HepG2 (cell line): Measurements from ENCODE around the gene EXOSC9. TPM values are rescaled to one million over a fixed set of nuclear protein-coding genes. Genes with fewer than 3 reads are reported as not detected.

Experiments used
- ATAC-seq: fragments of 200-7000 bp; cut with Tn5 transposase; 3 replicates; pipeline ENCODE4 v1.9.1; 2020; ENCODE audit warnings: mild to moderate bottlenecking, moderate library complexity
- BruUV-seq: library from RNA; stranded (reverse); fragments of 400-500 nt; replicated peaks from 2 replicates; lab custom pipeline; 2021; lab: Mats Ljungman, UMichigan
- CTCF ChIA-PET: fragments of 300-600 bp; formaldehyde crosslinking; extraction: SDS; loops from one replicate; lab custom pipeline; 2021; ENCODE audit warnings: low total read pairs, inconsistent platforms, low intra/inter-chr PET ratio; lab: Yijun Ruan, JAX
- POLR2A ChIA-PET: fragments of 350-600 bp; sonication (Branson Sonifier 250); formaldehyde crosslinking; loops from one replicate; lab custom pipeline; 2020; ENCODE audit warnings: antibody characterized with exemption, inconsistent platforms; lab: Yijun Ruan, JAX
- DNase-seq: peaks from one replicate; pipeline ENCODE4 v3.0.0-alpha.2; 2015; ENCODE audit warnings: low spot score
- FAIRE-seq: peaks from 3 replicates; lab custom pipeline; 2011; peaks lifted over from hg19 to GRCh38; lab: Jason Lieb, UNC
- H2AFZ ChIP-seq: one replicate; pipeline ENCODE4 v1.6.1; 2011; ENCODE audit warnings: low read length, inconsistent platforms
- H3K27ac ChIP-seq: fragments of 300-600 bp; 3 replicates; pipeline ENCODE4 v1.8.0; 2011; ENCODE audit warnings: mixed run types, mild to moderate bottlenecking, mixed read lengths, low read length, inconsistent platforms; ENCODE audit not compliant: insufficient read depth; ENCODE audit errors: extremely low read length
- H3K27me3 ChIP-seq, 2 experiments: fragments of 200-600 bp in 1 of 2; 2 replicates in 1 of 2; 3 replicates in 1 of 2; pipeline versions ENCODE4 v1.6.0 to v1.8.0; 2011; ENCODE audit warnings: low read length in 2 of 2, mild to moderate bottlenecking in 2 of 2, moderate library complexity in 2 of 2, inconsistent platforms in 1 of 2; ENCODE audit not compliant: insufficient read depth in 2 of 2, control insufficient read depth in 1 of 2
- H3K36me3 ChIP-seq, 2 experiments: fragments of 200-600 bp in 1 of 2; replicated peaks in 1 of 2; 2 replicates in 1 of 2; 3 replicates in 1 of 2; pipeline versions ENCODE4 v1.5.1 to v1.8.0; 2011; ENCODE audit warnings: low read length in 2 of 2, inconsistent platforms in 1 of 2; ENCODE audit not compliant: insufficient read depth in 2 of 2, control insufficient read depth in 1 of 2
- H3K4me1 ChIP-seq: 2 replicates; pipeline ENCODE4 v1.5.1; 2012; ENCODE audit warnings: low read length, inconsistent platforms; ENCODE audit not compliant: insufficient read depth
- H3K4me2 ChIP-seq: 2 replicates; pipeline ENCODE4 v1.6.0; 2011; ENCODE audit warnings: low read depth, low read length, inconsistent platforms
- H3K4me3 ChIP-seq, 3 experiments: fragments of 200-600 bp in 1 of 3; sonication (generic), shearing (Covaris generic) in 1 of 3; replicated peaks in 1 of 3; 2 replicates each; pipeline ENCODE4 v1.5.1; 2011 to 2016; ENCODE audit warnings: low read length in 3 of 3, inconsistent platforms in 2 of 3, low read depth in 2 of 3, mild to moderate bottlenecking in 2 of 3, control low read depth in 1 of 3, mixed read lengths in 1 of 3; ENCODE audit not compliant: insufficient read depth in 1 of 3
- H3K79me2 ChIP-seq: one replicate; pipeline ENCODE4 v1.6.1; 2011; ENCODE audit warnings: low read length, inconsistent platforms; ENCODE audit not compliant: insufficient read depth
- H3K9ac ChIP-seq: 2 replicates; pipeline ENCODE4 v1.6.0; 2011; ENCODE audit warnings: mild to moderate bottlenecking, low read depth, low read length, inconsistent platforms; ENCODE audit not compliant: insufficient read depth
- H3K9me3 ChIP-seq: 2 replicates; pipeline ENCODE4 v1.5.1; 2012; ENCODE audit warnings: mild to moderate bottlenecking, low read length
- H4K20me1 ChIP-seq: 2 replicates; pipeline ENCODE4 v1.6.0; 2011; ENCODE audit warnings: inconsistent platforms, mild to moderate bottlenecking, low read length, moderate library complexity; ENCODE audit not compliant: insufficient read depth
- ADNP ChIP-seq: sonication (generic); formaldehyde crosslinking; IDR thresholded peaks from 2 replicates; pipeline ENCODE4 v1.4.0; 2020; ENCODE audit warnings: missing genetic modification reagents
- JARID2 ChIP-seq: sonication (generic); formaldehyde crosslinking; IDR thresholded peaks from 2 replicates; pipeline ENCODE4 v1.8.1; 2023; ENCODE audit warnings: missing genetic modification reagents, inconsistent platforms; ENCODE audit not compliant: insufficient replicate concordance
- KAT2B ChIP-seq: fragments of 150-350 bp; IDR thresholded peaks from 2 replicates; pipeline ENCODE4 v1.6.1; 2014; ENCODE audit warnings: low read depth, low read length, borderline replicate concordance
- SYNCRIP ChIP-seq: fragments of 200-400 bp; formaldehyde crosslinking; IDR thresholded peaks from 2 replicates; pipeline ENCODE4 v1.6.1; 2018; ENCODE audit warnings: mild to moderate bottlenecking, low read depth, low read length; ENCODE audit not compliant: insufficient read depth
- TBP ChIP-seq: sonication (generic); formaldehyde crosslinking; IDR thresholded peaks from 2 replicates; pipeline ENCODE4 v1.5.0; 2020; ENCODE audit warnings: missing genetic modification reagents
- ZC3H13 ChIP-seq: sonication (generic); formaldehyde crosslinking; IDR thresholded peaks from 2 replicates; pipeline ENCODE4 v1.8.1; 2023; ENCODE audit warnings: mild to moderate bottlenecking, missing genetic modification reagents, moderate library complexity
- ZFYVE20 ChIP-seq: sonication (generic); formaldehyde crosslinking; IDR thresholded peaks from 2 replicates; pipeline ENCODE4 v1.8.0; 2023; ENCODE audit warnings: low read depth, mild to moderate bottlenecking, moderate library complexity, missing genetic modification reagents, borderline replicate concordance
- ZNF143 ChIP-seq: sonication (generic); formaldehyde crosslinking; IDR thresholded peaks from 2 replicates; pipeline ENCODE4 v1.4.0; 2020; ENCODE audit warnings: missing genetic modification reagents
- ZNF292 ChIP-seq: sonication (generic); formaldehyde crosslinking; IDR thresholded peaks from 2 replicates; pipeline ENCODE4 v1.8.1; 2022; ENCODE audit warnings: mild to moderate bottlenecking, low read depth, missing genetic modification reagents, borderline replicate concordance
- ZNF383 ChIP-seq: sonication (generic); formaldehyde crosslinking; IDR thresholded peaks from 2 replicates; pipeline ENCODE4 v1.4.0; 2020; ENCODE audit warnings: missing genetic modification reagents, mild to moderate bottlenecking, borderline replicate concordance
- ZNF446 ChIP-seq: sonication (generic); formaldehyde crosslinking; IDR thresholded peaks from 2 replicates; pipeline ENCODE4 v1.5.0; 2020; ENCODE audit warnings: mild to moderate bottlenecking, missing genetic modification reagents
- ZNF672 ChIP-seq: sonication (generic); formaldehyde crosslinking; IDR thresholded peaks from 2 replicates; pipeline ENCODE4 v1.8.1; 2022; ENCODE audit warnings: missing genetic modification reagents
- ZSCAN12 ChIP-seq: sonication (generic); formaldehyde crosslinking; IDR thresholded peaks from 2 replicates; pipeline ENCODE4 v1.9.0; 2021; ENCODE audit warnings: mild to moderate bottlenecking, missing genetic modification reagents
- ZSCAN29 ChIP-seq: sonication (generic); formaldehyde crosslinking; conservative IDR thresholded peaks from 2 replicates; pipeline ENCODE4 v1.4.0; 2020; ENCODE audit warnings: mild to moderate bottlenecking, missing genetic modification reagents
- WGBS: methylation state at CpG from one replicate; pipeline ENCODE4 v1.1.6; 2017; ENCODE audit warnings: low lambda C conversion rate; 5-methylcytosine and 5-hydroxymethylcytosine counted together
- in situ Hi-C: cut with HindIII; loops from 2 replicates; pipeline ENCODE4 v1.10.0; 2017; ENCODE audit warnings: low pct_unique_long_range_greater_than_20kb; ENCODE audit not compliant: extremely low pct_ligation_motif_present
- intact Hi-C: fragments of 100-400 bp; cut with micrococcal nuclease; formaldehyde crosslinking; loops from one replicate; pipeline ENCODE4 v1.10.0; 2022; ENCODE audit not compliant: unreplicated experiment
- polyA plus RNA-seq, 8 experiments: library from polyadenylated mRNA; depleted of rRNA in 3 of 8; stranded (reverse) in 7 of 8; unstranded in 1 of 8; fragments of >200 nt; fragmentation: Illumina TruSeq in 4 of 8; extraction: Trizol in 4 of 8; gene quantifications; 2 replicates each; pipeline versions ENCODE4 v1.2.1 to v1.2.3, GENCODE V29; 2011 to 2016; ENCODE audit warnings: low read depth in 4 of 8, missing spikeins in 1 of 8, mixed read lengths in 1 of 8; ENCODE audit not compliant: insufficient read depth in 1 of 8
- total RNA-seq, 5 experiments: library from RNA; depleted of rRNA; stranded (reverse); fragments of >200 nt; fragmentation: Illumina TruSeq; extraction: Trizol; gene quantifications; 2 replicates each; pipeline ENCODE4 v1.2.3, GENCODE V29; 2016; ENCODE audit warnings: low read depth in 1 of 5
- TF ChIP-seq, protein P1 (sequence below): sonication (generic); formaldehyde crosslinking; IDR thresholded peaks from 2 replicates; pipeline ENCODE4 v1.4.0; 2020; ENCODE audit warnings: missing genetic modification reagents
- TF ChIP-seq, protein P2 (sequence below): sonication (generic); formaldehyde crosslinking; IDR thresholded peaks from 2 replicates; pipeline ENCODE4 v1.8.0; 2022; ENCODE audit warnings: mild to moderate bottlenecking, missing genetic modification reagents, moderate library complexity
- TF ChIP-seq, protein P3 (sequence below): sonication (generic); formaldehyde crosslinking; IDR thresholded peaks from 2 replicates; pipeline ENCODE4 v1.5.0; 2020; ENCODE audit warnings: mild to moderate bottlenecking, missing genetic modification reagents

EXOSC9 gene
- total and polyA plus RNA-seq, 2 of the 13 experiments (the other 11 are each of a cell fraction or from before 2014, with no cell fraction given): 26.0 to 48.0 TPM

DNA sequence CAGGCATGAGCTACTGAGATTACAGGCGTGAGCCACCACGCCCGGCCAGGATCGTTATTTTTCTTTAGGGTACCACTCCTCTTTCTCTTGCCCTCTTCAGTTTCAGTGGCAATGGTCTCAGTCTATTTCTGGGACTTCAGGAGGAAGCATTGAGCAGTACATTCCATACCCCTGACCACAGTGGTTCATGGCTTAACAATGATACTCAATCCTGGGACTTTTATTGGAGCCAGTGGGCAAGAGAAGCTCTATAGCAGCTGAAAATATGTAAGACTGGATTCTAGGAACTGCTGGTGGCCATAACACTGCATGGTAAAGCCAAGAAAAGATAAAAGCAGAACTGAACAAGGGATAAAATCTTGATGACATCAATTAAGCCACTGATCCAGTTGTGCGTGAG is 28.4 kb downstream of the EXOSC9 start:
- H3K27ac ChIP-seq: no peak overlapping the region
- ATAC-seq (no peak), DNase-seq (no peak), FAIRE-seq (no peak)
- no peaks in the 10 kb centered on the region for H3K9me3 ChIP-seq
- in situ Hi-C loops: no loop called here
- no peaks in the 10 kb centered on the region for H3K79me2 ChIP-seq
- H3K4me2 ChIP-seq: no peak overlapping the region
- ChIA-PET POLR2A (no interaction called here), CTCF (no interaction called here)
- H3K36me3 ChIP-seq: no peaks in the 10 kb centered on the region; a peak in 1 of 5 replicates
- no peaks in the 10 kb centered on the region for H4K20me1 ChIP-seq
- TF ChIP-seq ZC3H13 (CRISPR knock-in tag): no peak
- no peak for TF ChIP-seq SYNCRIP
- TF ChIP-seq ZNF672 (CRISPR knock-in tag): no peak
- no peak for TF ChIP-seq KAT2B
- TF ChIP-seq, protein P1, sequence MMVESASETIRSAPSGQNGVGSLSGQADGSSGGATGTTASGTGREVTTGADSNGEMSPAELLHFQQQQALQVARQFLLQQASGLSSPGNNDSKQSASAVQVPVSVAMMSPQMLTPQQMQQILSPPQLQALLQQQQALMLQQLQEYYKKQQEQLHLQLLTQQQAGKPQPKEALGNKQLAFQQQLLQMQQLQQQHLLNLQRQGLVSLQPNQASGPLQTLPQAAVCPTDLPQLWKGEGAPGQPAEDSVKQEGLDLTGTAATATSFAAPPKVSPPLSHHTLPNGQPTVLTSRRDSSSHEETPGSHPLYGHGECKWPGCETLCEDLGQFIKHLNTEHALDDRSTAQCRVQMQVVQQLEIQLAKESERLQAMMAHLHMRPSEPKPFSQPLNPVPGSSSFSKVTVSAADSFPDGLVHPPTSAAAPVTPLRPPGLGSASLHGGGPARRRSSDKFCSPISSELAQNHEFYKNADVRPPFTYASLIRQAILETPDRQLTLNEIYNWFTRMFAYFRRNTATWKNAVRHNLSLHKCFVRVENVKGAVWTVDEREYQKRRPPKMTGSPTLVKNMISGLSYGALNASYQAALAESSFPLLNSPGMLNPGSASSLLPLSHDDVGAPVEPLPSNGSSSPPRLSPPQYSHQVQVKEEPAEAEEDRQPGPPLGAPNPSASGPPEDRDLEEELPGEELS (CRISPR knock-in tag): no peak
- no peak for TF ChIP-seq ZNF292 (CRISPR knock-in tag)
- TF ChIP-seq, protein P2, sequence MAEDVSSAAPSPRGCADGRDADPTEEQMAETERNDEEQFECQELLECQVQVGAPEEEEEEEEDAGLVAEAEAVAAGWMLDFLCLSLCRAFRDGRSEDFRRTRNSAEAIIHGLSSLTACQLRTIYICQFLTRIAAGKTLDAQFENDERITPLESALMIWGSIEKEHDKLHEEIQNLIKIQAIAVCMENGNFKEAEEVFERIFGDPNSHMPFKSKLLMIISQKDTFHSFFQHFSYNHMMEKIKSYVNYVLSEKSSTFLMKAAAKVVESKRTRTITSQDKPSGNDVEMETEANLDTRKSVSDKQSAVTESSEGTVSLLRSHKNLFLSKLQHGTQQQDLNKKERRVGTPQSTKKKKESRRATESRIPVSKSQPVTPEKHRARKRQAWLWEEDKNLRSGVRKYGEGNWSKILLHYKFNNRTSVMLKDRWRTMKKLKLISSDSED (CRISPR knock-in tag): no peak
- TF ChIP-seq ZNF383: no peak
- no peak for TF ChIP-seq ZNF143
- TF ChIP-seq, protein P3, sequence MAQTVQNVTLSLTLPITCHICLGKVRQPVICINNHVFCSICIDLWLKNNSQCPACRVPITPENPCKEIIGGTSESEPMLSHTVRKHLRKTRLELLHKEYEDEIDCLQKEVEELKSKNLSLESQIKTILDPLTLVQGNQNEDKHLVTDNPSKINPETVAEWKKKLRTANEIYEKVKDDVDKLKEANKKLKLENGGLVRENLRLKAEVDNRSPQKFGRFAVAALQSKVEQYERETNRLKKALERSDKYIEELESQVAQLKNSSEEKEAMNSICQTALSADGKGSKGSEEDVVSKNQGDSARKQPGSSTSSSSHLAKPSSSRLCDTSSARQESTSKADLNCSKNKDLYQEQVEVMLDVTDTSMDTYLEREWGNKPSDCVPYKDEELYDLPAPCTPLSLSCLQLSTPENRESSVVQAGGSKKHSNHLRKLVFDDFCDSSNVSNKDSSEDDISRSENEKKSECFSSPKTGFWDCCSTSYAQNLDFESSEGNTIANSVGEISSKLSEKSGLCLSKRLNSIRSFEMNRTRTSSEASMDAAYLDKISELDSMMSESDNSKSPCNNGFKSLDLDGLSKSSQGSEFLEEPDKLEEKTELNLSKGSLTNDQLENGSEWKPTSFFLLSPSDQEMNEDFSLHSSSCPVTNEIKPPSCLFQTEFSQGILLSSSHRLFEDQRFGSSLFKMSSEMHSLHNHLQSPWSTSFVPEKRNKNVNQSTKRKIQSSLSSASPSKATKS (CRISPR knock-in tag): no peak
- TF ChIP-seq ZSCAN12: no peak
- no peak for TF ChIP-seq ZNF446 (CRISPR knock-in tag)
- TF ChIP-seq ADNP (CRISPR knock-in tag): no peak
- no peak for TF ChIP-seq ZSCAN29 (CRISPR knock-in tag)
- no peak for TF ChIP-seq TBP (CRISPR knock-in tag)
- no peak for TF ChIP-seq JARID2
- TF ChIP-seq ZFYVE20 (CRISPR knock-in tag): no peak
- intact Hi-C loops: no loop called here
- no peak overlapping the region for H3K9ac ChIP-seq
- H2AFZ ChIP-seq: no peak overlapping the region
- no peaks in the 10 kb centered on the region; a peak in 1 of 5 replicates for H3K27me3 ChIP-seq
- no peak overlapping the region for H3K4me3 ChIP-seq
- WGBS: 86% methylated on average over 5 of the region's 5 CpGs
- H3K4me1 ChIP-seq: no peaks in the 10 kb centered on the region
- no TSS peak for BruUV-seq
